Measurements from ENCODE around the gene PSMA8. TPM values are rescaled to one million over a fixed set of nuclear protein-coding genes. Genes with fewer than 3 reads are reported as not detected.

The PSMA8 gene
- total and polyA plus RNA-seq, 2 of the 8 experiments (the other 6 are each of a cell fraction or from before 2014, with no cell fraction given) = not detected

DNA sequence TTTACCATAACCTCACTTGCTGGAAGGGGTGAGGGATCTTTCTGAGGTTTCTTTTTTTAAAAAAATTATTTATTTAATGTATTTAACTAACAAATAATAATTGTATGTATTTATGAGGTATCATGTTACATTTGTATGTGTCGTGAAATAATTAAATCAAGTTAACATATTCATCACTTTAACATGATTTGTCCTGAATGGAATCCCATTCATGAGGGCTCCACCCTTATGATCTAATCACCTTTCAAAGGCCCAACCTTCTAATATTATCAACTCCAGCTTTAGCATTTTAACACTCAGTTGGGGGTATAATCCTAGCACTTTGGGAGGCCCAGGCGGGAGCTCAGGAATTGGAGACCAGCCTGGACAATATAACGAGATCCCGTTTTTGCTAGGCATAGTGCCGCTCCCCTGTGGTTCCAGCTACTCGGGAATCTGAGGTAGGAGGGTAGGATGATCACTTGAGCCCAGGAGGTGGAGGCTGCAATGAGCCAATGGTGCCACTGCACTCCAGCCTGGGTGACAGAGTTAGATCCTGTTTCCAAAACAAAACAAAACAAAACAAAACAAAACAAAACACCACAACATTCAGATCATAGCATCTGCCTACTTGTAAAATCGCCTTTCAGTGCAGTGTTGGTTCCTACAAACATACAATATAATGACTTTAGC lies 91.5 kb downstream of the PSMA8 start:
- Histone ChIP-seq H3K23me2 (ENCODE audit: low read depth, low read length) (peaks cover 2% of the 10 kb centered on the region; the same call in 1 of the 2 replicates), H3K18ac (ENCODE audit: extremely low read depth, low read length) (no peak overlapping the region), H2AK5ac (ENCODE audit: low read depth, low read length) (no peak overlapping the region), H2BK5ac (ENCODE audit: low read depth, low read length) (no peak overlapping the region), H2AFZ (ENCODE audit: low read length) (no peak overlapping the region), H2BK20ac (ENCODE audit: low read length) (no peak overlapping the region), H3K79me2 (ENCODE audit: control insufficient read depth in 1 of 2, insufficient read depth in 2 of 2, low read length in 2 of 2) (peaks cover 4 to 33% of the 10 kb centered on the region in 2 experiments; a peak in 3 of 4 replicates), H4K20me1 (replicated peaks in 1 of 2; ENCODE audit: control insufficient read depth in 1 of 2, insufficient read depth in 2 of 2, low read length in 2 of 2) (no peaks in the 10 kb centered on the region), H3K4me1 (replicated peaks in 1 of 4; ENCODE audit: control insufficient read depth in 3 of 4, insufficient read depth in 4 of 4, low read length in 3 of 4) (peaks cover 0 to 9% (median 2%) of the 10 kb centered on the region in 4 experiments; a peak in 3 of 7 replicates), H3K9me3 (ENCODE audit: insufficient read depth in 2 of 2, low read depth in 1 of 2, low read length in 1 of 2) (no peaks in the 10 kb centered on the region), H3K23ac (ENCODE audit: insufficient read length) (no peak overlapping the region), H3K56ac (replicated peaks; ENCODE audit: insufficient read length, low read depth, low read length) (no peak overlapping the region), H4K91ac (replicated peaks; ENCODE audit: insufficient read length, low read length) (no peak overlapping the region), H3K14ac (ENCODE audit: insufficient read length) (no peak overlapping the region), H2BK120ac (replicated peaks; ENCODE audit: low read depth, low read length) (no peak overlapping the region), H3K27ac (ENCODE audit: low read depth, low read length) (no peak overlapping the region), H4K8ac (ENCODE audit: extremely low read depth, insufficient read depth, low read length) (no peak overlapping the region), H2BK12ac (ENCODE audit: low read depth, low read length) (no peak overlapping the region), H3K4me2 (ENCODE audit: insufficient read depth in 1 of 2, low read depth in 2 of 2, low read length in 2 of 2) (peak overlapping the region in 1 of 2 experiments; percentile 70; a peak in 1 of 4 replicates), H3K4ac (replicated peaks; ENCODE audit: insufficient read length, low read depth, low read length) (no peak overlapping the region), H2BK15ac (ENCODE audit: low read length) (no peak overlapping the region), H3K79me1 (ENCODE audit: low read depth, low read length) (no peaks in the 10 kb centered on the region; the same call in 1 of the 2 replicates), H4K5ac (ENCODE audit: insufficient read length, low read depth, low read length) (no peak overlapping the region), H3K9ac (replicated peaks in 1 of 4; ENCODE audit: extremely low read depth in 1 of 4, low read depth in 3 of 4, low read length in 3 of 4) (no peak overlapping the region), H3K36me3 (ENCODE audit: control insufficient read depth in 2 of 4, insufficient read depth in 4 of 4, low read length in 3 of 4) (no peaks in the 10 kb centered on the region), H3K4me3 (ENCODE audit: extremely low read depth in 1 of 4, insufficient read depth in 2 of 4, low read depth in 3 of 4, low read length in 4 of 4) (no peak overlapping the region), H3K27me3 (replicated peaks in 1 of 4; ENCODE audit: control insufficient read depth in 3 of 4, extremely low read depth in 1 of 4, insufficient read depth in 3 of 4, low read length in 3 of 4) (no peaks in the 10 kb centered on the region)
- CTCF ChIA-PET (ENCODE audit: partially characterized antibody) = interaction anchor here (2.1 kb wide), 1 partner anchor 29 kb away, joined by 5 read pairs; no protein-coding TSS in a partner anchor
- FAIRE-seq = no peak
- 81% methylated on average over 7 of the region's 7 CpGs; no CpG with 5 or more reads in 1 of the 2 experiments for WGBS, 2 experiments (ENCODE audit: extremely low coverage in 1 of 2, insufficient coverage in 1 of 2, insufficient read length in 1 of 2, insufficient replicate concordance in 2 of 2, low coverage in 1 of 2, low lambda C conversion rate in 2 of 2, missing lambda C conversion rate in 1 of 2)
- no peak for DNase-seq (ENCODE audit: low read depth in 1 of 2, low spot score in 2 of 2)
- POLR2A ChIA-PET (ENCODE audit: partially characterized antibody) = interaction anchor here (0.6 to 2.0 kb wide), 2 partner anchors 21 to 37 kb away, joined by 4 to 5 read pairs; no protein-coding TSS in a partner anchor
- TF ChIP-seq ZNF274 (IDR thresholded peaks at IDR 0.05; ENCODE audit: borderline replicate concordance, extremely low read depth, low read length) (no peak), SP4 (IDR thresholded peaks at IDR 0.05; ENCODE audit: low read length) (no peak), ASH2L (IDR thresholded peaks at IDR 0.05; ENCODE audit: low read length) (no peak), MAFK (IDR thresholded peaks at IDR 0.05; ENCODE audit: low read depth, low read length) (no peak), SP1 (IDR thresholded peaks at IDR 0.05; ENCODE audit: low read depth, low read length) (no peak)

Measured in H1 (cell line).